BJ (cell line): ENCODE data around the gene POLR1C. TPM values are rescaled to one million over a fixed set of nuclear protein-coding genes. Genes with fewer than 3 reads are reported as not detected.
"Not testable (repeated sequence)": the region's sequence is repeated elsewhere in the genome, so short reads cannot be mapped to it uniquely, and the experiment has no call there.

Experiments
- CTCF ChIA-PET: fragments of 350-600 bp; formaldehyde crosslinking; extraction: SDS; loops from one replicate; lab custom pipeline; 2021; ENCODE audit warnings: antibody characterized with exemption, inconsistent platforms; lab: Yijun Ruan, JAX
- POLR2A ChIA-PET: fragments of 300-600 bp; sonication (Branson Sonifier 250); formaldehyde crosslinking; extraction: SDS; loops from one replicate; lab custom pipeline; 2021; ENCODE audit warnings: antibody characterized with exemption; lab: Charles Lee
- DNase-seq: peaks from one replicate; pipeline ENCODE4 v3.0.0-alpha.2; 2011; ENCODE audit warnings: low read depth
- H3K27me3 ChIP-seq: 2 replicates; pipeline ENCODE4 v1.6.0; 2011; ENCODE audit warnings: low read length; ENCODE audit not compliant: control insufficient read depth, insufficient read depth
- H3K36me3 ChIP-seq: 2 replicates; pipeline ENCODE4 v1.5.1; 2011; ENCODE audit warnings: low read length; ENCODE audit not compliant: control insufficient read depth, insufficient read depth
- H3K4me3 ChIP-seq: 2 replicates; pipeline ENCODE4 v1.5.1; 2011; ENCODE audit warnings: low read depth, mild to moderate bottlenecking, control low read depth, low read length
- polyA plus RNA-seq: library from polyadenylated mRNA; depleted of rRNA; stranded (reverse); fragments of >200 nt; gene quantifications from 2 replicates; pipeline ENCODE4 v1.2.3, GENCODE V29; 2011; rRNA removed
- small RNA-seq: library from RNA; depleted of rRNA; stranded (forward); fragments of <200 nt; gene quantifications from one replicate; pipeline ENCODE3, GENCODE V24; 2012; ENCODE audit warnings: low replicate concordance, low read depth; ENCODE audit not compliant: insufficient read length
- TF ChIP-seq, protein P1 (sequence below): IDR thresholded peaks from 2 replicates; pipeline ENCODE4 v1.5.1; 2011; ENCODE audit warnings: low read depth, mild to moderate bottlenecking, control low read depth, inconsistent platforms, low read length, moderate library complexity; ENCODE audit not compliant: insufficient read depth

The POLR1C gene
- polyA plus RNA-seq, 1 experiment = 37.5 TPM

DNA sequence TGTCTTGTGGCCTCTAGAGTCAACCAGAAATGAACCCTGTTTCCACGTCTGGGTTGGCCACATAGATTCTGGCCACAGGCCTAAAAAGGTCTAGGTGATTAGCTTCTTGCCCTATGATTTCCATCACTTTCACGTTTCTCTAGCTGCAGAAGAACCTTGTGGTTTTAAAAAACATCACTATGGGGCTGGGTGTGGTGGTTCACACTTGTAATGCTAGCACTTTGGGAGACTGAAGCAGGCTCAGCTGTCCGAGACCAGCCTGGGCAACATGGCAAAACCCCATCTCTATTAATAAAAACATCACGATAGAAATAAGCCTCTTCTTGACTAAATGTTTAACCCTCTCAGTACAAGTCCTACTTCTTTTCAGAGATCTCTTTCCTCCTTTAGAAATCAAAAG lies 27.6 kb downstream of the POLR1C start:
- peaks cover 5% of the 10 kb centered on the region for H3K36me3 ChIP-seq
- DNase-seq = no peak
- TF ChIP-seq, protein P1, sequence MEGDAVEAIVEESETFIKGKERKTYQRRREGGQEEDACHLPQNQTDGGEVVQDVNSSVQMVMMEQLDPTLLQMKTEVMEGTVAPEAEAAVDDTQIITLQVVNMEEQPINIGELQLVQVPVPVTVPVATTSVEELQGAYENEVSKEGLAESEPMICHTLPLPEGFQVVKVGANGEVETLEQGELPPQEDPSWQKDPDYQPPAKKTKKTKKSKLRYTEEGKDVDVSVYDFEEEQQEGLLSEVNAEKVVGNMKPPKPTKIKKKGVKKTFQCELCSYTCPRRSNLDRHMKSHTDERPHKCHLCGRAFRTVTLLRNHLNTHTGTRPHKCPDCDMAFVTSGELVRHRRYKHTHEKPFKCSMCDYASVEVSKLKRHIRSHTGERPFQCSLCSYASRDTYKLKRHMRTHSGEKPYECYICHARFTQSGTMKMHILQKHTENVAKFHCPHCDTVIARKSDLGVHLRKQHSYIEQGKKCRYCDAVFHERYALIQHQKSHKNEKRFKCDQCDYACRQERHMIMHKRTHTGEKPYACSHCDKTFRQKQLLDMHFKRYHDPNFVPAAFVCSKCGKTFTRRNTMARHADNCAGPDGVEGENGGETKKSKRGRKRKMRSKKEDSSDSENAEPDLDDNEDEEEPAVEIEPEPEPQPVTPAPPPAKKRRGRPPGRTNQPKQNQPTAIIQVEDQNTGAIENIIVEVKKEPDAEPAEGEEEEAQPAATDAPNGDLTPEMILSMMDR = no peak
- no peaks in the 10 kb centered on the region for H3K27me3 ChIP-seq
- CTCF ChIA-PET = no interaction called here
- no peak overlapping the region for H3K4me3 ChIP-seq
- POLR2A ChIA-PET = interaction anchor here (0.6 kb wide), 1 partner anchor 1380 kb away, joined by 3 read pairs; no protein-coding TSS in a partner anchor

DNA sequence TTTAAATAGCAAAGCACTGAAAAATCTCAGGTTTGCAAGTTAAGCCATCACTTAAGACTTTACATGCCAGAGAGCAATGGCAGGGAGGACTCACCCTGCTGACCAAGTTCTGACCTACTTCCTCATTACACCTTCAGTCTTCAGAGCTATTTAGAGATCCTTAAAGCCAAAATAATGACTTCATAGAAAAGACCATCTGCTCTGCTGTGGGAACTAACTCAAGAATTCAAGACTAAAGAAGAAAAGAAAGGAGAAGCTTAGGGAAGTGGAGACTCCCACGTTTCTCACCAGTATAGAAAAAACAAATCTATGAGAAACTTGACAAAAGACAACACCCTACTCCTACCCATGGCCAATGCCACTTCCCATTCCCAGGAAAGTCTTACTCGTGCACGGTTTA lies 30.3 kb downstream of the POLR1C start:
- no peaks in the 10 kb centered on the region for H3K27me3 ChIP-seq
- TF ChIP-seq, protein P1 = no peak
- CTCF ChIA-PET = interaction anchor here (0.9 kb wide), 1 partner anchor 15 kb away, joined by 3 read pairs; no protein-coding TSS in a partner anchor
- no peak overlapping the region for H3K4me3 ChIP-seq
- H3K36me3 ChIP-seq = peaks cover 11% of the 10 kb centered on the region
- DNase-seq = no peak
- POLR2A ChIA-PET = no interaction called here

DNA sequence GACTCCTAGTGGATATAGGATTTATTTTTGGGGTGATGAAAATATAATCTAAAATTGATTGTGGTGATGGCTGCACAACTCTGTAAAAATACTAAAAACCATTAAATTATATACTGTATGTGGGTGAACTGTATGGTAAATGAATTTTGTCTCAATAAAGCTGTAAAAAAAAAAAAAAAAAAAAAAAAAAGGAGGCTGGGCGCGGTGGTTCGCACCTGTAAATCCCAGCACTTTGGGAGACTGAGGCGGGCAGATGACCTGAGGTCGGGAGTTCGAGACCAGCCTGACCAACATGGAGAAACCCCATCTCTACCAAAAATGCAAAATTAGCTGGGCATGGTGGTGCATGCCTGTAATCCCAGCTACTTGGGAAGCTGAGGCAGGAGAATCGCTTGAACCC lies 40.7 kb downstream of the POLR1C start:
- H3K27me3 ChIP-seq, POLR2A ChIA-PET, DNase-seq, CTCF ChIA-PET, H3K4me3 ChIP-seq: not testable (repeated sequence)
- H3K36me3 ChIP-seq = peaks cover 14% of the 10 kb centered on the region

DNA sequence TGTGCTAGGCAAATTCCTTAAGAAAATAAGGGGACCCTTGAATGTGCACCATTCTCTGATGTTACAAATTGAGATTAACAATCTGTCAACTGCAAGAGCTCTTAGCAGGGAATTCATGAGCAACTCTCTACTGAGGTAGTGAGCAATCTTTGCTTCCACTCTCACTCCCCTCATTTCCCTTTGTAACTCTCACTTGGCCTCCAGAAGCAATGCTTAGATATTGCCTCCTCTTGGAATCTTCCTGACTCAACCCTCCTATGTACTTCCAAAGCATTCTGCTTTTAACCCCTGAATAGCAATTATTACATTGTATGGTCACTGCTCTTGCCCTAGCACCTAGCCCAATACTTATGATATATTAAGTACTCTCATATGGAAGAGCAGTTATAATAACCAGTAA lies 42.4 kb downstream of the POLR1C start:
- no peak for DNase-seq
- ChIA-PET POLR2A (no interaction called here), CTCF (no interaction called here)
- Histone ChIP-seq H3K4me3 (no peak overlapping the region), H3K36me3 (peaks cover 11% of the 10 kb centered on the region), H3K27me3 (no peaks in the 10 kb centered on the region)
- TF ChIP-seq, protein P1 = no peak

DNA sequence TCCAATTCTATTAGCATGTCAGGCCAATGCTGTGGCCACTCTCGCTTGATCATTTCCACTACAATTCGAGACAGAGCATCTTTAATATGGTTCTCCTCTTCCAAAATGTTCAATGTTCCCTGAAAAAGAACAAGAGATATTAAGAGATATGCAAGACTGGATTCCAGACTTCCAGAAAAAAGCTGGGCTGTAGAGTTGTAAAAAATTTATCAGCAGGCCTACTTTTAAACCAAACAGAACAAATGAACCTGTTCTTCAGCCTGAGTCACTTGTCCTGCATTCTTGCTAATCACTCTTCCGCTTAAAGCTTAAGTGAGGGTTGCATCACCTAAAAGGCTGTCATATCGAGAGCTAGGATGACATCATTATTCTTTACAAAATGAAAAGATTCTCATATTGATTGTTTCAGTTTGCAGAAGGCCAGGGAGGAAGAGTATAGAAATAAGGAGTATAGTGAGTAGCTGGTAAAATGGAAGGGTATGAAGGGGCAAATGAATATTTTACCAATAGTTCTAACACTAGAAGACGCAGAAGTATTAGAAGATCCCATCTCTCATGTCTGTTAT lies 54.1 kb downstream of the POLR1C start:
- CTCF ChIA-PET = interaction anchor here (0.7 kb wide), 1 partner anchor 504 kb away, joined by 3 read pairs; no protein-coding TSS in a partner anchor
- H3K36me3 ChIP-seq = peaks cover 10% of the 10 kb centered on the region

More for the DNA sequence above, 54.1 kb downstream of the POLR1C start:
- no peaks in the 10 kb centered on the region for H3K27me3 ChIP-seq
- no peak overlapping the region for H3K4me3 ChIP-seq
- POLR2A ChIA-PET = no interaction called here
- TF ChIP-seq, protein P1 = no peak
- no peak for DNase-seq

Small RNA genes within 50 kb of the gene (small RNA-seq; reads per million reads assigned to genes)
- not detected for gene RF00426
- not detected for gene RNU6-1113P

Other genes starting within 250 kb of the POLR1C start
- gene SLC22A7, start 218.8 kb upstream of the POLR1C start, polyA plus RNA-seq = not detected in 2 replicates
- not detected in 2 replicates for gene CRIP3, start 208.3 kb upstream of the POLR1C start, polyA plus RNA-seq
- gene ZNF318, start 147.4 kb upstream of the POLR1C start, polyA plus RNA-seq = 10.3 and 11.5 TPM in 2 replicates
- gene ABCC10, start 89.5 kb upstream of the POLR1C start, polyA plus RNA-seq = 10.6 and 27.8 TPM in 2 replicates
- gene DLK2, start 61.5 kb upstream of the POLR1C start, polyA plus RNA-seq = 2.1 and 4.8 TPM in 2 replicates
- 17.5 and 29.0 TPM in 2 replicates for gene TJAP1, start 39.5 kb upstream of the POLR1C start, polyA plus RNA-seq
- gene LRRC73, start 6.7 kb upstream of the POLR1C start, polyA plus RNA-seq = 0.15 and 0.33 TPM in 2 replicates
- 291 and 355 TPM in 2 replicates for gene YIPF3, start 163 bp upstream of the POLR1C start, polyA plus RNA-seq
- 28.0 and 37.7 TPM in 2 replicates for gene XPO5, start 58.9 kb downstream of the POLR1C start, polyA plus RNA-seq
- gene POLH, start 59.1 kb downstream of the POLR1C start, polyA plus RNA-seq = 19.6 and 26.8 TPM in 2 replicates
- gene GTPBP2, start 112.2 kb downstream of the POLR1C start, polyA plus RNA-seq = 107 and 148 TPM in 2 replicates
- 37.7 and 39.3 TPM in 2 replicates for gene MAD2L1BP, start 118.8 kb downstream of the POLR1C start, polyA plus RNA-seq
- 0.65 and 0.77 TPM in 2 replicates for gene RSPH9, start 127.9 kb downstream of the POLR1C start, polyA plus RNA-seq
- 57.4 and 75.0 TPM in 2 replicates for gene MRPS18A, start 170.7 kb downstream of the POLR1C start, polyA plus RNA-seq